OCI-LY1 (cell line): ENCODE results near the gene ERBB4.

Experiments used
- EZH2 ChIP-seq: fragments of 200-600 bp; sonication (generic), shearing (Covaris generic); IDR thresholded peaks from 2 replicates; pipeline ENCODE4 v1.8.0; 2017; ENCODE audit warnings: borderline replicate concordance, mixed run types, mild to moderate bottlenecking, antibody characterized with exemption, low read length, moderate library complexity, mixed read lengths
- TF ChIP-seq, protein P1 (sequence below): fragments of 200-600 bp; sonication (generic), shearing (Covaris generic); IDR thresholded peaks from 2 replicates; pipeline ENCODE4 v1.5.1; 2017; ENCODE audit warnings: mild to moderate bottlenecking, antibody characterized with exemption, low read length, moderate library complexity, mixed read lengths

DNA sequence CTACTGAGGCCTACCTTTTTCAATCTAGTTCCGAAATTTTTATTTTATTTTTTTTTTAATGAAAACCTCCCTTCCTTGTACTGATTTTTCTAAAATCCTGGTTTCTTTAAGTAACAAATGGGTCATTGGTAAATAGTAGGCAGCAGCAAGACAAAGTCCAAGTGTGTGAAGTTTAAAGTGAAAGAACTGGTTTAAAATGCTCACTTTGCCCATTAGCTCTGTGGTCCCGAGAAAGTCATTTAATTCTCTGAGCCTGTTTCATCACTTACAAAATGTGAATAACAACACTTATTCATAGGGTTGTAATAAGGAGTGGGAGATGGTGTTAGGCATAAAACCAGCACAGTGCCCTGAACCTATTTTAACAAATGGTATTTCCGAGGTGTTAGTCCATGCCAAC is 426.2 kb downstream of the ERBB4 start:
- TF ChIP-seq, protein P1, sequence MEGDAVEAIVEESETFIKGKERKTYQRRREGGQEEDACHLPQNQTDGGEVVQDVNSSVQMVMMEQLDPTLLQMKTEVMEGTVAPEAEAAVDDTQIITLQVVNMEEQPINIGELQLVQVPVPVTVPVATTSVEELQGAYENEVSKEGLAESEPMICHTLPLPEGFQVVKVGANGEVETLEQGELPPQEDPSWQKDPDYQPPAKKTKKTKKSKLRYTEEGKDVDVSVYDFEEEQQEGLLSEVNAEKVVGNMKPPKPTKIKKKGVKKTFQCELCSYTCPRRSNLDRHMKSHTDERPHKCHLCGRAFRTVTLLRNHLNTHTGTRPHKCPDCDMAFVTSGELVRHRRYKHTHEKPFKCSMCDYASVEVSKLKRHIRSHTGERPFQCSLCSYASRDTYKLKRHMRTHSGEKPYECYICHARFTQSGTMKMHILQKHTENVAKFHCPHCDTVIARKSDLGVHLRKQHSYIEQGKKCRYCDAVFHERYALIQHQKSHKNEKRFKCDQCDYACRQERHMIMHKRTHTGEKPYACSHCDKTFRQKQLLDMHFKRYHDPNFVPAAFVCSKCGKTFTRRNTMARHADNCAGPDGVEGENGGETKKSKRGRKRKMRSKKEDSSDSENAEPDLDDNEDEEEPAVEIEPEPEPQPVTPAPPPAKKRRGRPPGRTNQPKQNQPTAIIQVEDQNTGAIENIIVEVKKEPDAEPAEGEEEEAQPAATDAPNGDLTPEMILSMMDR = no peak
- no peak for TF ChIP-seq EZH2
